Measurements from ENCODE around the gene HLA-B.

The HLA-B gene

DNA sequence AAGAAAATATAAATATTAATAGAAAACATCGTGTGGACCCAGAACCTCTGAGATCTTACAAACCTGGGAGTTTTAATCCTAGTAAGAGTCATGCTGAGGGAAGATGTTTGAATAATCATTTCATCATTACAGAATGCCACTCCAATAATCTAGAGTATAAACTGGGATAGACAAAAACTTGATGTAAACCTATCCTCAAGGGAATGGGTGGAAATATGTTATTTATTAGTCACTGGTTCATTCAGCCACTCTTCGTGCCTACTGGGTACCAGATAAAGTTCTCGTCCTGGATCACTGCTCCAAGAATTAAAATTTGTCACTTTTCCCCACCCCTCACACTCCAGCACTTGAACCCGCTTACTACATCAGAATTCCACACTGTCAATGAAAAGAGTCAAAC lies 7.7 kb downstream of the HLA-B start:
- Histone ChIP-seq H3K27me3 (replicated peaks) (no peaks in the 10 kb centered on the region), H3K36me3 (replicated peaks) (no peaks in the 10 kb centered on the region), H3K4me3 (ENCODE audit: low read depth, low read length) (no peak overlapping the region), H3K27ac (no peak overlapping the region)
- in situ Hi-C loops (cut with HindIII; ENCODE audit: low pct_ligation_motif_present, low sequenced_read_pairs), result no loop called here
- TF ChIP-seq CTCF (IDR thresholded peaks at IDR 0.05; ENCODE audit: low read depth, low read length, missing control alignments), result no peak
- no peak for DNase-seq

DNA sequence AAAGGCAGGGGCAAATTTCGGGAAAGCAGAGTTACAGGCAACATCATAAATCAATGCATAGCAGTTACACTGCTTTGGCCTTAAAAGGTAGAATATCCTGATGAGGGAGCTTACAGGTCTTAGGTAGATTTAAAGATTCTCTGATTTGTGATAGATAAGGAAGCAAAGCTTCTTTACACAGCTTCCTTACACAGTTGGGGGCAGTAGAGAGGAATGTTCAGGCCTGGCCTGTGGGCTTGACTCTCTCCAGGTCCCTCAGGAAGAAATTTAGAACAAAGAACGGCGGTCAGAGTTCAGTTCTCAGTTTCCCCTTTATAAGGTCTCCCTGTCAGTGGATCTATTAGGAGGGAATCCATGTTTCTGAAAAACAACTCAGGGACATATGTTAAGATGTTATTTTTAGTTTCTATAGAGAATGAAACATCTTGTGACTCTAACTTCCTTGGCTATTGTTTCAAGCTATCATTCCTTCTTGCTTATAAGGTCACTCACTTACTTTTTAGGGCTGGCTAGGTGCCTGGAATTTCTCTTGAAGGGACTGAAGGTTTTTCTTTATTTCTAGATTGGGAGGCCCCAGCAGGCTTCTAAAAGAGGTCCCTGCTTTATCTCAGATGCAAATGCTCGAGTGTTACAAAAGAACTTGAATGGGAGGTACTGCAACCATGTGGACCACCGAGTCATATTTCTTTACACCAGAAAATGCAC lies 11.8 kb downstream of the HLA-B start:
- H3K27me3 ChIP-seq (replicated peaks), result no peaks in the 10 kb centered on the region
- H3K27ac ChIP-seq, result no peak overlapping the region
- no peak overlapping the region for H3K4me3 ChIP-seq (ENCODE audit: low read depth, low read length)
- peak; percentile 9 for TF ChIP-seq CTCF (IDR thresholded peaks at IDR 0.05; ENCODE audit: low read depth, low read length, missing control alignments)
- DNase-seq, result no peak
- H3K36me3 ChIP-seq (replicated peaks), result no peaks in the 10 kb centered on the region
- in situ Hi-C loops (cut with HindIII; ENCODE audit: low pct_ligation_motif_present, low sequenced_read_pairs), result no loop called here

DNA sequence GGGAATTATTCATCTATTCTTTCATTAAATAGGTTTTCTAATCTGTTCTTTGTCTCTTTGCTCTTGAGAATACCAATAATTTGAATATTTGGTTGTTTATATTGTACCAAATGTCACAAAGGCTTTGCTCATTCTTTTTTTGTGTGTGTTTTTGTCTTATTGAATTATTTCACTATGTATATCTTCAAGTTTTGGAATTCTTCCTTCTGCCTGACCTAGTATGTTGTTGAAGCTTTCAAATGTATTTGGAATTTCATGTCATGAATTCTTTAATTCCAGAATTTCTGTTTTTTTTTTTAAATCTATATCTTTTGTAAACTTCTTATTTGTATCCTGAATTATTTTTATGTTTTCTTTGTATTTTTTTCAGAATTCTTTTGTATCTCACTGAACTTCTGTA lies 16.8 kb downstream of the HLA-B start:
- no peak overlapping the region for H3K4me3 ChIP-seq (ENCODE audit: low read depth, low read length)
- TF ChIP-seq CTCF (IDR thresholded peaks at IDR 0.05; ENCODE audit: low read depth, low read length, missing control alignments), result no peak
- no peak for DNase-seq
- H3K36me3 ChIP-seq (replicated peaks), result no peaks in the 10 kb centered on the region
- H3K27me3 ChIP-seq (replicated peaks), result no peaks in the 10 kb centered on the region
- H3K27ac ChIP-seq, result no peak overlapping the region
- in situ Hi-C loops (cut with HindIII; ENCODE audit: low pct_ligation_motif_present, low sequenced_read_pairs), result no loop called here

- no peak overlapping the region for H3K4me3 ChIP-seq (ENCODE audit: low read depth, low read length)
- no peaks in the 10 kb centered on the region for H3K27me3 ChIP-seq (replicated peaks)
- TF ChIP-seq CTCF (IDR thresholded peaks at IDR 0.05; ENCODE audit: low read depth, low read length, missing control alignments), result no peak
- no peak for DNase-seq
- no peak overlapping the region for H3K27ac ChIP-seq
- H3K36me3 ChIP-seq (replicated peaks), result no peaks in the 10 kb centered on the region
- in situ Hi-C loops (cut with HindIII; ENCODE audit: low pct_ligation_motif_present, low sequenced_read_pairs), result no loop called here
Measured at GRCh38 chr6:31339210-31339609, 17.8 kb downstream of the HLA-B start.

DNA sequence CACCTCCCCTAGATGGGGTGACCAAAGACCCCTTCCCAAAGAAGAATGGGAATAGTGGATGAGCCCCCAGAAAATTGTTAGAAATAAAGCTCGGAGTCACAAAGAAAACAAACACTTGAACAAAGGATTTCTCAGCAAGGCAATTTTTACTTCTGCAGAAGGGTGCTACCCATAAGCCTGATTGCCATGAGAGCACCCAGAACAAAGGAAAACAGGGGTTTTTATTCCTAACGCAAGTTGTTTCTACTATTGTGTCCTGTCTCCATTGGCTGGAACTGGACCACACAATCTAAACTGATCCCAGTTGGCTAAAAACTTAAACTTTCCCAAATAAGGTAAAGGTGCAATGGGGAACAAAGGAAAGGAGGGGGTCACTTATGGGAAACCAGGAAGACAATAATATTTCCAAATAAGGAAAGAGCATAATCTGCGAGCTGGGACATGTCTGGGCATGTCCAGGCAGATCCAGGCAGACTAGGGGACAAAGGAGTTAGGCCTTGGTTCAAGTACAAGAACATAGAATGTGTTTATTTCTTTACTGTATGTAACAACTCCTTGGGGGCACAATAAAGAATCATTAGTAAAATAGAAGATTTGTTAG lies 20.0 kb downstream of the HLA-B start:
- in situ Hi-C loops (cut with HindIII; ENCODE audit: low pct_ligation_motif_present, low sequenced_read_pairs), result no loop called here
- H3K36me3 ChIP-seq (replicated peaks), result no peaks in the 10 kb centered on the region
- no peak for TF ChIP-seq CTCF (IDR thresholded peaks at IDR 0.05; ENCODE audit: low read depth, low read length, missing control alignments)
- H3K27ac ChIP-seq, result no peak overlapping the region
- no peak for DNase-seq
- H3K27me3 ChIP-seq (replicated peaks), result no peaks in the 10 kb centered on the region
- no peak overlapping the region for H3K4me3 ChIP-seq (ENCODE audit: low read depth, low read length)
